Calu3 (cell line): ENCODE data around the gene AVPR1A. TPM values are rescaled to one million over a fixed set of nuclear protein-coding genes. Genes with fewer than 3 reads are reported as not detected.

Source experiments
- BruUV-seq: library from RNA; stranded (reverse); fragments of 400-500 nt; replicated peaks from 2 replicates; lab custom pipeline; 2021; lab: Mats Ljungman, UMichigan
- CTCF ChIA-PET: fragments of 300-600 bp; sonication (Branson Sonifier 250); formaldehyde crosslinking; loops from one replicate; lab custom pipeline; 2022; ENCODE audit warnings: antibody characterized with exemption; lab: Charles Lee
- DNase-seq: peaks from one replicate; pipeline ENCODE4 v3.0.0; 2022
- H3K27ac Mint-ChIP-seq: one replicate; pipeline ENCODE4 v1.8.0; 2022; ENCODE audit warnings: mixed read lengths; ENCODE audit not compliant: unreplicated experiment
- H3K27me3 Mint-ChIP-seq: one replicate; pipeline ENCODE4 v1.8.0; 2022; ENCODE audit warnings: mixed read lengths; ENCODE audit not compliant: unreplicated experiment
- H3K36me3 Mint-ChIP-seq: one replicate; pipeline ENCODE4 v1.8.0; 2022; ENCODE audit warnings: mild to moderate bottlenecking, moderate library complexity, mixed read lengths; ENCODE audit not compliant: insufficient read depth, unreplicated experiment
- H3K4me1 Mint-ChIP-seq: one replicate; pipeline ENCODE4 v1.8.0; 2022; ENCODE audit warnings: mild to moderate bottlenecking, low read depth, mixed read lengths; ENCODE audit not compliant: unreplicated experiment
- H3K4me3 Mint-ChIP-seq: one replicate; pipeline ENCODE4 v1.8.0; 2022; ENCODE audit warnings: mild to moderate bottlenecking, low read depth, moderate library complexity, mixed read lengths; ENCODE audit not compliant: unreplicated experiment
- H3K9me3 Mint-ChIP-seq: one replicate; pipeline ENCODE4 v1.8.0; 2022; ENCODE audit warnings: low read depth, mixed read lengths; ENCODE audit not compliant: unreplicated experiment
- intact Hi-C: fragments of 100-400 bp; cut with micrococcal nuclease; formaldehyde crosslinking; loops from one replicate; pipeline ENCODE4 v1.10.0; 2022; ENCODE audit not compliant: unreplicated experiment
- total RNA-seq: library from RNA; stranded (reverse); gene quantifications from 2 replicates; pipeline ENCODE4 v1.2.3, GENCODE V29; 2022
- TF ChIP-seq, protein P1 (sequence below): fragments of 200-600 bp; IDR thresholded peaks from one replicate; pipeline ENCODE4 v1.8.0; 2022; ENCODE audit warnings: antibody characterized with exemption; ENCODE audit not compliant: unreplicated experiment

AVPR1A gene
- total RNA-seq, 1 experiment from 2014 or later, result 0.66 TPM

DNA sequence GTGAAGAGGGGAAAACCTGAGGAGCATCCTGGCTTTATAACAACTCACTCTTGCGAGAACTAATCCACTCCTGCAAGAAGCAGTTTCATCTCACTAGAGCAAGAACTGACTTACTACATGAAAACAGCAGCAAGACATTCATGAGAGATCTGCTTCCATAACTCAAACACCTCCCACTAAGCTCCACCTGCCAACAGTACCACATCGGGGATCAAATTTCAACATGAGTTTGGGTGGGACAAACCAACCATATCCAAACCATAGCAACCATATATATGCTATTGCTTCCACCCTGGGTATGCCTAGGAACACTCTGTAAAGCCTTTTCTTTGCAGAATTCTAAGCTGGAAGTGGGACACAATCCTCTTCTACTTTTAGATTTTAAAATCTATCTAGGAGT, 13.9 kb upstream of the AVPR1A start:
- no peak overlapping the region for H3K4me3 Mint-ChIP-seq
- H3K27ac Mint-ChIP-seq, result no peak overlapping the region
- peaks cover 8% of the 10 kb centered on the region for H3K27me3 Mint-ChIP-seq
- H3K9me3 Mint-ChIP-seq, result no peaks in the 10 kb centered on the region
- no TSS peak for BruUV-seq
- H3K4me1 Mint-ChIP-seq, result no peaks in the 10 kb centered on the region
- intact Hi-C loops, result no loop called here
- no peak for DNase-seq
- H3K36me3 Mint-ChIP-seq, result no peaks in the 10 kb centered on the region
- CTCF ChIA-PET, result interaction anchor here (1.0 kb wide), 2 partner anchors 13 to 74 kb away, joined by 3 to 5 read pairs; no protein-coding TSS in a partner anchor
- TF ChIP-seq, protein P1, sequence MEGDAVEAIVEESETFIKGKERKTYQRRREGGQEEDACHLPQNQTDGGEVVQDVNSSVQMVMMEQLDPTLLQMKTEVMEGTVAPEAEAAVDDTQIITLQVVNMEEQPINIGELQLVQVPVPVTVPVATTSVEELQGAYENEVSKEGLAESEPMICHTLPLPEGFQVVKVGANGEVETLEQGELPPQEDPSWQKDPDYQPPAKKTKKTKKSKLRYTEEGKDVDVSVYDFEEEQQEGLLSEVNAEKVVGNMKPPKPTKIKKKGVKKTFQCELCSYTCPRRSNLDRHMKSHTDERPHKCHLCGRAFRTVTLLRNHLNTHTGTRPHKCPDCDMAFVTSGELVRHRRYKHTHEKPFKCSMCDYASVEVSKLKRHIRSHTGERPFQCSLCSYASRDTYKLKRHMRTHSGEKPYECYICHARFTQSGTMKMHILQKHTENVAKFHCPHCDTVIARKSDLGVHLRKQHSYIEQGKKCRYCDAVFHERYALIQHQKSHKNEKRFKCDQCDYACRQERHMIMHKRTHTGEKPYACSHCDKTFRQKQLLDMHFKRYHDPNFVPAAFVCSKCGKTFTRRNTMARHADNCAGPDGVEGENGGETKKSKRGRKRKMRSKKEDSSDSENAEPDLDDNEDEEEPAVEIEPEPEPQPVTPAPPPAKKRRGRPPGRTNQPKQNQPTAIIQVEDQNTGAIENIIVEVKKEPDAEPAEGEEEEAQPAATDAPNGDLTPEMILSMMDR, result no peak

- no peaks in the 10 kb centered on the region for H3K4me1 Mint-ChIP-seq
- DNase-seq, result no peak
- no peaks in the 10 kb centered on the region for H3K9me3 Mint-ChIP-seq
- no peak overlapping the region for H3K27ac Mint-ChIP-seq
- no peak overlapping the region for H3K4me3 Mint-ChIP-seq
- CTCF ChIA-PET, result interaction anchor here (0.6 kb wide), 1 partner anchor 37 kb away, joined by 3 read pairs; no protein-coding TSS in a partner anchor
- no peaks in the 10 kb centered on the region for H3K36me3 Mint-ChIP-seq
- BruUV-seq, result no TSS peak
- H3K27me3 Mint-ChIP-seq, result peaks cover 8% of the 10 kb centered on the region
- intact Hi-C loops, result no loop called here
- TF ChIP-seq, protein P1, result no peak
Observed at GRCh38 chr12:63163541-63163940, 12.5 kb upstream of the AVPR1A start.

- Mint-ChIP-seq H3K9me3 (peaks cover 2% of the 10 kb centered on the region), H3K4me1 (peaks cover 8% of the 10 kb centered on the region), H3K27me3 (no peaks in the 10 kb centered on the region), H3K27ac (no peak overlapping the region), H3K4me3 (no peak overlapping the region), H3K36me3 (peaks cover 15% of the 10 kb centered on the region)
- DNase-seq, result no peak
- CTCF ChIA-PET, result no interaction called here
- intact Hi-C loops, result no loop called here
- no TSS peak for BruUV-seq
- TF ChIP-seq, protein P1, result no peak
Observed at GRCh38 chr12:63155375-63155774, 4.4 kb upstream of the AVPR1A start.

DNA sequence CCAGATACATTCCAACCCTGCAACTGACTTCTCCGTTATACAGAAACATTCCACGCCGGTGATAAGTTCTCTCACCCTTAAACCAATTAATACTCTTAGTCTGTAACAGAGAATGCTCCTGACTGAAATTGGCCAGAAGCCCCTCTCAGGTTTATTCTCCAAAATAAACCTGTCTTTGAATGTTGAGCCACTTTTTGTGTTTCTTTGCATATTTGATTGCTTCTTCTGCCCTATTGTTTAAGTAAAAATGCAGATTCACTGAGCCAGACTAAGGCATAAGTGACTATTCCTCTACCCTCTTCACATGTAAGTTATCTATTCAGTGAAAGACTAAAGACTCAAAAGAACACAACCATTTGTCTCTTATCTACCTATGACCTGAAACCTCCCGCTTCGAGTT, 3.6 kb upstream of the AVPR1A start:
- Mint-ChIP-seq H3K36me3 (peaks cover 15% of the 10 kb centered on the region), H3K4me1 (peaks cover 8% of the 10 kb centered on the region), H3K27me3 (no peaks in the 10 kb centered on the region), H3K27ac (no peak overlapping the region), H3K4me3 (no peak overlapping the region), H3K9me3 (peaks cover 2% of the 10 kb centered on the region)
- CTCF ChIA-PET, result no interaction called here
- intact Hi-C loops, result loop anchor here (5.0 kb wide), 1 partner anchor 648 kb away; no protein-coding TSS in a partner anchor
- no TSS peak for BruUV-seq
- TF ChIP-seq, protein P1, result no peak
- no peak for DNase-seq
